Gastrocnemius medialis (tissue), 4 donors: ENCODE results near the gene VRK3.
"Not testable (repeated sequence)": the region's sequence is repeated elsewhere in the genome, so short reads cannot be mapped to it uniquely, and the experiment has no call there.

Source experiments
- POLR2A ChIP-seq, 2 donors: fragments of 450-650 bp; IDR thresholded peaks; one replicate each; pipeline ENCODE4 v1.6.1; 2017; ENCODE audit warnings: antibody characterized with exemption in 2 of 2, mild to moderate bottlenecking in 2 of 2, moderate library complexity in 2 of 2
- TF ChIP-seq, protein P1 (sequence below), 5 experiments: fragments of 450-650 bp in 3 of 5; fragments of 200-600 bp in 2 of 5; sonication (generic) in 2 of 5; IDR thresholded peaks in 4 of 5; conservative IDR thresholded peaks in 1 of 5; 1 replicate in 4 of 5; 2 replicates in 1 of 5; pipeline ENCODE4 v1.5.1; 2016 to 2019; ENCODE audit warnings: antibody characterized with exemption in 5 of 5, mild to moderate bottlenecking in 3 of 5, moderate library complexity in 3 of 5

DNA sequence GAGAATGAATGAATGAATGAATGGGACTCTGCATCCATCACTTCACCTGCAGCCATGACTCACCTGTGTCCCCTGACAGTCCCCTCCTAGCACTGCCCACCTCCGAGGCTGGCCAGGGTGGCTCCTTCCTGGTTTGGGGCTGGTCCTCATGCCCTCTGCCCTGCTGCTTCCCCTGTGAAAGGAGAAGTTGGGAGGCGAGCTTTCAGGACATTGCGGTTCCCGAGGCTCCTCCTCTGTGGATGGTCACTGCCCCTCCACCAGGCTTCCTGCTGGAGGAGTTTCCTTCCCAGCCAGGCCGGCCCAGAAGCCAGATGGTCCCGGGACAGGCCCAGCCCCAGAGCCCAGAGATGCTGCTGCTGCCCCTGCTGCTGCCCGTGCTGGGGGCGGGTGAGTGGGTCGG, 55.8 kb downstream of the VRK3 start:
- not testable (repeated sequence) for TF ChIP-seq POLR2A (IDR thresholded peaks at IDR 0.05)
- TF ChIP-seq, protein P1, sequence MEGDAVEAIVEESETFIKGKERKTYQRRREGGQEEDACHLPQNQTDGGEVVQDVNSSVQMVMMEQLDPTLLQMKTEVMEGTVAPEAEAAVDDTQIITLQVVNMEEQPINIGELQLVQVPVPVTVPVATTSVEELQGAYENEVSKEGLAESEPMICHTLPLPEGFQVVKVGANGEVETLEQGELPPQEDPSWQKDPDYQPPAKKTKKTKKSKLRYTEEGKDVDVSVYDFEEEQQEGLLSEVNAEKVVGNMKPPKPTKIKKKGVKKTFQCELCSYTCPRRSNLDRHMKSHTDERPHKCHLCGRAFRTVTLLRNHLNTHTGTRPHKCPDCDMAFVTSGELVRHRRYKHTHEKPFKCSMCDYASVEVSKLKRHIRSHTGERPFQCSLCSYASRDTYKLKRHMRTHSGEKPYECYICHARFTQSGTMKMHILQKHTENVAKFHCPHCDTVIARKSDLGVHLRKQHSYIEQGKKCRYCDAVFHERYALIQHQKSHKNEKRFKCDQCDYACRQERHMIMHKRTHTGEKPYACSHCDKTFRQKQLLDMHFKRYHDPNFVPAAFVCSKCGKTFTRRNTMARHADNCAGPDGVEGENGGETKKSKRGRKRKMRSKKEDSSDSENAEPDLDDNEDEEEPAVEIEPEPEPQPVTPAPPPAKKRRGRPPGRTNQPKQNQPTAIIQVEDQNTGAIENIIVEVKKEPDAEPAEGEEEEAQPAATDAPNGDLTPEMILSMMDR (IDR thresholded peaks at IDR 0.05 in 4 of 5, conservative IDR thresholded peaks at IDR 0.05 in 1 of 5), result not testable (repeated sequence)
